B cell (primary cell): ENCODE measurements around the gene SEMA4A. TPM values are rescaled to one million over a fixed set of nuclear protein-coding genes. Genes with fewer than 3 reads are reported as not detected.

Experiments
- ATAC-seq: fragments of 200-7000 bp; cut with Tn5 transposase; one replicate; pipeline ENCODE4 v1.10.0; 2021; ENCODE audit warnings: low read depth, mild to moderate bottlenecking, moderate number of reproducible peaks, moderate library complexity
- CTCF ChIA-PET: fragments of 350-600 bp; sonication (Branson Sonifier 250); formaldehyde crosslinking; loops from one replicate; lab custom pipeline; 2021; ENCODE audit warnings: antibody characterized with exemption, inconsistent platforms; lab: Charles Lee
- POLR2A ChIA-PET: fragments of 350-600 bp; sonication (Branson Sonifier 250); formaldehyde crosslinking; loops from one replicate; lab custom pipeline; 2021; ENCODE audit warnings: antibody characterized with exemption; lab: Charles Lee
- DNase-seq: peaks from one replicate; pipeline ENCODE4 v3.0.0; 2013
- H2AFZ ChIP-seq: 2 replicates; pipeline ENCODE4 v1.6.1; 2012; ENCODE audit warnings: mild to moderate bottlenecking, low read depth, low read length; ENCODE audit not compliant: insufficient read depth, poor library complexity, severe bottlenecking
- H3K27ac ChIP-seq, 2 donors: 1 replicate in 1 of 2; 2 replicates in 1 of 2; pipeline ENCODE4 v1.5.1; 2012 to 2013; ENCODE audit warnings: low read length in 2 of 2, mild to moderate bottlenecking in 2 of 2, moderate library complexity in 1 of 2
- H3K27me3 ChIP-seq, 4 experiments: fragments of 200-600 bp in 1 of 4; sonication (generic) in 1 of 4; replicated peaks in 1 of 4; 1 replicate in 2 of 4; 2 replicates in 2 of 4; pipeline versions ENCODE4 v1.6.1 to v1.7.0; 2013 to 2016; ENCODE audit warnings: low read length in 3 of 4, mild to moderate bottlenecking in 2 of 4, mixed read lengths in 1 of 4, moderate library complexity in 1 of 4; ENCODE audit not compliant: insufficient read depth in 4 of 4, control insufficient read depth in 3 of 4; ENCODE audit errors: control extremely low read depth in 1 of 4
- H3K36me3 ChIP-seq, 2 experiments: replicated peaks in 1 of 2; 1 replicate in 1 of 2; 2 replicates in 1 of 2; pipeline versions ENCODE4 v1.6.1 to v1.7.1; 2013; ENCODE audit warnings: low read length in 1 of 2; ENCODE audit not compliant: insufficient read depth in 2 of 2, control insufficient read depth in 1 of 2; ENCODE audit errors: control extremely low read depth in 1 of 2, extremely low read depth in 1 of 2
- H3K4me1 ChIP-seq, 2 donors: fragments of 200-600 bp in 1 of 2; sonication (generic) in 1 of 2; 1 replicate in 1 of 2; 2 replicates in 1 of 2; pipeline versions ENCODE4 v1.5.1 to v1.6.1; 2013 to 2017; ENCODE audit warnings: low read length in 2 of 2; ENCODE audit not compliant: control insufficient read depth in 2 of 2, insufficient read depth in 2 of 2
- H3K4me2 ChIP-seq: replicated peaks from 2 replicates; pipeline ENCODE3; 2012; ENCODE audit warnings: mild to moderate bottlenecking, low read depth, low read length; ENCODE audit not compliant: poor library complexity, severe bottlenecking
- H3K4me3 ChIP-seq, 5 experiments: fragments of 200-600 bp in 1 of 5; sonication (generic) in 1 of 5; 1 replicate in 3 of 5; 2 replicates in 2 of 5; pipeline versions ENCODE4 v1.5.1 to v1.7.0; 2011 to 2016; ENCODE audit warnings: low read length in 4 of 5, mild to moderate bottlenecking in 4 of 5, low read depth in 2 of 5, control low read depth in 1 of 5, moderate library complexity in 1 of 5; ENCODE audit not compliant: insufficient read depth in 1 of 5; ENCODE audit errors: control extremely low read depth in 1 of 5, extremely low read depth in 1 of 5
- H3K79me2 ChIP-seq: fragments of 200-600 bp; sonication (generic); one replicate; pipeline ENCODE4 v1.6.0; 2016; ENCODE audit warnings: low read length; ENCODE audit not compliant: control insufficient read depth, insufficient read depth
- H3K9ac ChIP-seq: fragments of 200-600 bp; sonication (generic); 2 replicates; pipeline ENCODE4 v1.6.1; 2017; ENCODE audit warnings: mild to moderate bottlenecking, low read length, moderate library complexity
- H3K9me3 ChIP-seq, 3 donors: one replicate each; pipeline versions ENCODE4 v1.6.1 to v1.7.1; 2013; ENCODE audit warnings: low read length in 2 of 3; ENCODE audit not compliant: control insufficient read depth in 2 of 3, insufficient read depth in 1 of 3; ENCODE audit errors: control extremely low read depth in 1 of 3
- H4K20me1 ChIP-seq: 2 replicates; pipeline ENCODE4 v1.6.0; 2012; ENCODE audit warnings: mild to moderate bottlenecking, low read length; ENCODE audit not compliant: insufficient read depth, control insufficient read depth, poor library complexity, severe bottlenecking
- H3K27ac Mint-ChIP-seq: one replicate; pipeline ENCODE4 v1.8.0; 2021; ENCODE audit warnings: mixed read lengths
- H3K27me3 Mint-ChIP-seq: one replicate; pipeline ENCODE4 v1.8.0; 2021; ENCODE audit warnings: mixed read lengths
- H3K4me1 Mint-ChIP-seq: one replicate; pipeline ENCODE4 v1.8.0; 2021; ENCODE audit warnings: mixed read lengths
- H3K4me3 Mint-ChIP-seq: one replicate; pipeline ENCODE4 v1.8.0; 2021; ENCODE audit warnings: mixed read lengths
- H3K9me3 Mint-ChIP-seq: one replicate; pipeline ENCODE4 v1.8.0; 2022; ENCODE audit warnings: mixed read lengths; ENCODE audit not compliant: insufficient read depth
- EZH2 ChIP-seq: IDR thresholded peaks from 2 replicates; pipeline ENCODE4 v1.6.1; 2012; ENCODE audit warnings: borderline replicate concordance, low read depth, mild to moderate bottlenecking, moderate library complexity, low read length; ENCODE audit not compliant: insufficient read depth, poor library complexity, severe bottlenecking
- WGBS: methylation state at CpG from one replicate; pipeline ENCODE4 v1.1.5; 2013; ENCODE audit warnings: missing lambda C conversion rate; ENCODE audit not compliant: insufficient coverage; 5-methylcytosine and 5-hydroxymethylcytosine counted together
- intact Hi-C: fragments of 100-400 bp; cut with micrococcal nuclease; formaldehyde crosslinking; loops from one replicate; pipeline ENCODE4 v1.10.0; 2022
- polyA plus RNA-seq: library from polyadenylated mRNA; depleted of rRNA; stranded (reverse); fragments of >200 nt; gene quantifications from 2 replicates; pipeline ENCODE4 v1.2.3, GENCODE V29; 2012
- total RNA-seq, 2 donors: library from RNA; stranded (reverse); fragments of 120-200 nt in 1 of 2; gene quantifications; 1 replicate in 1 of 2; 2 replicates in 1 of 2; pipeline versions ENCODE4 v1.2.3 to v1.2.4, GENCODE V29; 2013 to 2022
- TF ChIP-seq, protein P1 (sequence below): fragments of 200-600 bp; IDR thresholded peaks from one replicate; pipeline ENCODE4 v1.8.0; 2022; ENCODE audit warnings: antibody characterized with exemption, mild to moderate bottlenecking

SEMA4A gene
- total and polyA plus RNA-seq, 2 donors (not counting 1 experiment from before 2014, with no cell fraction given), result 9.2 to 15.5 TPM

DNA sequence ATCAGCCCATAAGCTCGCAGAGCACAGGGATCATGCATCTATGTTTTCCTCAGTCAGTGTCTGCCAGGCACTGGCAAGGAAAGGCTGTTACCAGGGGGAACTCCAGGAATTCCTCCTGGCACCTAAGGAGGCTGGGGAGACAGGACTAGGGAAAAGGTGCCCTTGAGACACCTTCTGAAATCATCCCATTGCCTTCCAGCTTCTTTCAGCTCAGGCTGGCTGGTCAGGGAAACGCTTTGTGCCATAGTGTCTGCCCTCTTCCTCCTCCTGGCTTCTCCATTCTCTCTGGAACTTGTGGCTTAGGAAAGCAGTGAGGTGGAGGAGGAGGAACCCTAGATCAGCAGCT lies 25.1 kb upstream of the SEMA4A start:
- TF ChIP-seq EZH2, result no peak
- TF ChIP-seq, protein P1, sequence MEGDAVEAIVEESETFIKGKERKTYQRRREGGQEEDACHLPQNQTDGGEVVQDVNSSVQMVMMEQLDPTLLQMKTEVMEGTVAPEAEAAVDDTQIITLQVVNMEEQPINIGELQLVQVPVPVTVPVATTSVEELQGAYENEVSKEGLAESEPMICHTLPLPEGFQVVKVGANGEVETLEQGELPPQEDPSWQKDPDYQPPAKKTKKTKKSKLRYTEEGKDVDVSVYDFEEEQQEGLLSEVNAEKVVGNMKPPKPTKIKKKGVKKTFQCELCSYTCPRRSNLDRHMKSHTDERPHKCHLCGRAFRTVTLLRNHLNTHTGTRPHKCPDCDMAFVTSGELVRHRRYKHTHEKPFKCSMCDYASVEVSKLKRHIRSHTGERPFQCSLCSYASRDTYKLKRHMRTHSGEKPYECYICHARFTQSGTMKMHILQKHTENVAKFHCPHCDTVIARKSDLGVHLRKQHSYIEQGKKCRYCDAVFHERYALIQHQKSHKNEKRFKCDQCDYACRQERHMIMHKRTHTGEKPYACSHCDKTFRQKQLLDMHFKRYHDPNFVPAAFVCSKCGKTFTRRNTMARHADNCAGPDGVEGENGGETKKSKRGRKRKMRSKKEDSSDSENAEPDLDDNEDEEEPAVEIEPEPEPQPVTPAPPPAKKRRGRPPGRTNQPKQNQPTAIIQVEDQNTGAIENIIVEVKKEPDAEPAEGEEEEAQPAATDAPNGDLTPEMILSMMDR, result no peak
- DNase-seq (no peak), ATAC-seq (no peak)
- H3K4me2 ChIP-seq, result no peak overlapping the region
- ChIA-PET POLR2A (interaction anchor here (0.6 to 2.9 kb wide), 4 partner anchors 22 to 36 kb away, joined by 3 to 23 read pairs (median 4); no protein-coding TSS in a partner anchor), CTCF (interaction anchor here (0.7 to 28.7 kb wide), 14 partner anchors 12 to 193 kb away, joined by 3 to 970 read pairs (median 4); partner anchors contain the start of genes LMNA, MEX3A and PMF1)
- H3K4me3 ChIP-seq, result no peak overlapping the region
- no peaks in the 10 kb centered on the region for H3K36me3 ChIP-seq
- H3K9me3 ChIP-seq, result peaks cover 0 to 2% (median 0%) of the 10 kb centered on the region in 3 donors
- intact Hi-C loops, result no loop called here
- H3K9ac ChIP-seq, result no peak overlapping the region
- no peak overlapping the region for H2AFZ ChIP-seq
- Mint-ChIP-seq H3K4me3 (no peak overlapping the region), H3K27ac (no peak overlapping the region), H3K4me1 (peaks cover 40% of the 10 kb centered on the region), H3K27me3 (peaks cover 5% of the 10 kb centered on the region), H3K9me3 (no peaks in the 10 kb centered on the region)
- 100% methylated on average over 1 of the region's 2 CpGs for WGBS
- H3K4me1 ChIP-seq, result peaks cover 14 to 25% of the 10 kb centered on the region in 2 donors
- H3K27ac ChIP-seq, result no peak overlapping the region
- no peaks in the 10 kb centered on the region for H3K79me2 ChIP-seq
- H4K20me1 ChIP-seq, result no peaks in the 10 kb centered on the region
- peaks cover 0 to 7% (median 1%) of the 10 kb centered on the region in 4 experiments for H3K27me3 ChIP-seq
